NCI-H2029 (cell line): ENCODE results near the gene SLC16A6.
"Not testable (repeated sequence)": the region's sequence is repeated elsewhere in the genome, so short reads cannot be mapped to it uniquely, and the experiment has no call there.

Source experiments
- DNase-seq: peaks from one replicate; lab custom pipeline; 2025; lab: John Stamatoyannopoulos, UW

Gene SLC16A6

DNA sequence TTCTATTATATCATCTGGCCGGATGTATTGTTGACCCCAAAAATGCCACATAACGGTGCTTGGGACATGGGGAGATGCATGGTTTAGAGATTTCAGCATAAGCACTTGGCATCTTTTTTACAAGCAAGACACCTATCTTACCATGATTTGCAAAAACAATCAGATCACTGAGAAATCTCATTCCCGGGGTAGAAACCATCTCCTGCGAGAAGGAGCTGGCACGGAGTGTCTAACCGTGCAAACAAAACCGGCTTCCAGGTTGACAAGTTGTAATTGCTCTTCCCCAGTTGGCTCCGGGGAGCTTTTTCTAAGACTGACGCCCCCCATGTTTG, 1.0 kb downstream of the SLC16A6 start:
- DNase-seq = no peak

DNA sequence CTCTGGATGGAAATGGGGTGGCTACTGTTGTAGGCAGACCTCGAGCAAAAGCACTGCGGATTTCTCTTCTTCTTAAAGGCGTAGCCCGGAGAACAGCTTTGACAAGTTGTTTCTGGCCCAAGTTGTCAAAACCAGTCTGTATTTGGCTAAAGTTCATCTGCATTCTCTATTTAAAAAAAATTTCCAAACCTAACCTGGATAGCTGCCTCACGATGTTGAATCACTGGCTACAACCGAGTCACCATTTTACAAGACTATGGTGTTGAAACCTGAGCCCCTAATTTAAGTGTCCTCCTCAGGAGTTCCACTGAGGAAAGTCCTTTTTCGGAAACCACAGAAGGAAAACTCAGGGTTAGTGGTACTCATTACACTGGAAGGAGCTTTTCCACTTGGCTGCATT, 1.5 kb downstream of the SLC16A6 start:
- no peak for DNase-seq

GRCh38 chr17:68288804-68289203, 2.1 kb downstream of the SLC16A6 start:
- DNase-seq = no peak

- no peak for DNase-seq
Measured at GRCh38 chr17:68288375-68288774, 2.6 kb downstream of the SLC16A6 start.

DNA sequence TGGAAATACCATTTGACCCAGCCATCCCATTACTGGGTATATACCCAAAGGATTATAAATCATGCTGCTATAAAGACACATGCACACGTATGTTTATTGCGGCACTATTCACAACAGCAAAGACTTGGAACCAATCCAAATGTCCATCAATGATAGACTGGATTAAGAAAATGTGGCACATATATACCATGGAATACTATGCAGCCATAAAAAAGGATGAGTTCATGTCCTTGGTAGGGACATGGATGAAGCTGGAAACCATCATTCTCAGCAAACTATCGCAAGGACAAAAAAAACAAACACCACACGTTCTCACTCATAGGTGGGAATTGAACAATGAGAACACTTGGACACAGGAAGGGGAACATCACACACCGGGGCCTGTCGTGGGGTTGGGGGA, 9.0 kb downstream of the SLC16A6 start:
- DNase-seq = not testable (repeated sequence)

- no peak for DNase-seq
Measured at GRCh38 chr17:68277807-68278206, 13.1 kb downstream of the SLC16A6 start.

DNA sequence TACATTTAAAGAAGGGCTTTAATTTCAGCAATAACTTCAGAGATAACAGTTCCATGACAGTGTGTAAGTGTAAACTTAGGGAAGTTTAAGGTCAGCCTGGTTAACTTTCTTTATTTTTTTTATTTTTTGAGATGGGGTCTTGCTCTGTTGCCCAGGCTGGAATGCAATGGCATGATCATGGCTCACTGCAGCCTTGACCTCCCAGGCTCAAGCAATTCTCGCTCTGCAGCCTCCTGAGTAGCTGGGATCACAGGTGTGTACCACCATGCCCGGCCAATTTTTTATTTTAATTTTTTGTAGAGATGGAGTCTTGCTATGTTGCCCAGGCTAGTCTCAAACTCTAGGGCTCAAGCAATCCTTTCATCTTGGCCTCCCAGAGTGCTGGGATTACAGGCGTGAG, 14.6 kb downstream of the SLC16A6 start:
- DNase-seq = not testable (repeated sequence)

DNA sequence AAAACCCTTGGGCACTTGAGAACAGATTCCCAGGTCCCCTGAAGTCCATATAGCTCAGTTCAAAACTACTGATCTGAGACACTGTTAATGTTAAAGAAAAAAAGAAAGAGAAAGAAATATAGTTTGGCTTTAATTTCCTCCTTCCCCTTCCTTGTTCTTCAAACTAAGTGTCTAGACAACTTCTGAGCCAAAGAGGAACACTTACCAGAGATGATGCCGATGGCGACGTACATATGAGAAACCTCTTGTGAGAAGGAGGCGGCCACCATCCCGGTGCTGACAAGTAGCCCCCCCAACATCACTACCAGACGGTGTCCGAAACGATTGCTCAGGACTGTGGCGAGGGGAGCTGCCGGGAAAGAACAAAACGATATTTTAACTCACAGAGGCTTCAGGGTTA, 17.2 kb downstream of the SLC16A6 start:
- no peak for DNase-seq

GRCh38 chr17:68265833-68266232, 25.1 kb downstream of the SLC16A6 start:
- not testable (repeated sequence) for DNase-seq

- peak; percentile 1 for DNase-seq
Measured at GRCh38 chr17:68263101-68263681, 27.7 kb downstream of the SLC16A6 start.

DNA sequence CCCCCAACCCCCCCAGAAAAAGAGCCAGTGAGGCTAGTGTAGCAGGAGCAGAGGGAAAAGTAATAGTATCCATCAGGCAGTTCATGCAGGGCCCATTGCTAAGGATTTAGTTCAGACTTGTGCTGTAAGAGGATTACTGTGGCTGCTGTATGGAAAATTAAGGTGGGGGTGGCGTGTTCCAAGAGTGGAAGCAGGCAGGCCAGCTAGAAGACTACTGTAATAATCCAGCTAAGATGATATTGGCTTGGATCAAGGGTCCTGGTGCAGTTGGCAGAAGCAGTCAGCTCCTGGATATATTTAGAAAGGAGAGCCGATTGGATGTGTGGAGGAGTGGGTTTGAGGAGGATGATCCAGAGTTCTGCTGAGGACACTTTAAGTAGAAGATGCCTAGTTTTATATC, 28.5 kb downstream of the SLC16A6 start:
- not testable (repeated sequence) for DNase-seq

DNA sequence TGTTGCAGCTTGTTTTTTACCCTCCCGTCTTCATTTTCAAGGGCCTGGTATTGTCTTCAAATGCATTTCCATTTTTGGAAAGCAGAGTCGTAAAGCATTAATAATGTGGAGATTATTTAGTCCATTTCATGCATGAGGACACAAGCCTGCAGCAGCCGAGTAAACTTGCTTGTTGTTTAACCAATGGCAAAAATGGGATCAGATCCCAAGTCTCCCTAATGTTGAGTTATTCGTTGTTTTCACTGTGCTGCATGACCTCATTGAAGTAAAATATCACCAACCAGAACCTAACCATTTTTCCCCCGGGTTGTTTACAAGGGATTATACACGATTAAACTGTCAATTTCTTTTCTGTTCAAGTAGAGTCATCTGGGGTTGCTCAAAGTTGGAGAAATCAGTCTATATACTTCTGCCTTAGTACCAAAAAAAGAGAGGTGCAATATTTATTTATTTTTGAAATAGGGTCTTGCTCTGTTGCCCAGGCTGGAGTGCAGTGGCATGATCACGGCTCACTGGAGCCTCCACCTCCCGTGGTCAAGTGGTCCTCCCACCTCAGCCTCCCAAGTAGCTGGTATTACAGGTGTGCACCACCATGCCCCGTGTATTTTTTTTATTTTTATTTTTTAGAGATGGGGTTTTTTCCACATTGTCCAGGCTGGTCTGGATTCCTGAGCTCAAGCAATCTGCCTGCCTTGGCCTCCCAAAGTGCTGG, 30.7 kb downstream of the SLC16A6 start:
- DNase-seq = no peak

- DNase-seq = not testable (repeated sequence)
Measured at GRCh38 chr17:68259648-68259951, 31.3 kb downstream of the SLC16A6 start.

DNA sequence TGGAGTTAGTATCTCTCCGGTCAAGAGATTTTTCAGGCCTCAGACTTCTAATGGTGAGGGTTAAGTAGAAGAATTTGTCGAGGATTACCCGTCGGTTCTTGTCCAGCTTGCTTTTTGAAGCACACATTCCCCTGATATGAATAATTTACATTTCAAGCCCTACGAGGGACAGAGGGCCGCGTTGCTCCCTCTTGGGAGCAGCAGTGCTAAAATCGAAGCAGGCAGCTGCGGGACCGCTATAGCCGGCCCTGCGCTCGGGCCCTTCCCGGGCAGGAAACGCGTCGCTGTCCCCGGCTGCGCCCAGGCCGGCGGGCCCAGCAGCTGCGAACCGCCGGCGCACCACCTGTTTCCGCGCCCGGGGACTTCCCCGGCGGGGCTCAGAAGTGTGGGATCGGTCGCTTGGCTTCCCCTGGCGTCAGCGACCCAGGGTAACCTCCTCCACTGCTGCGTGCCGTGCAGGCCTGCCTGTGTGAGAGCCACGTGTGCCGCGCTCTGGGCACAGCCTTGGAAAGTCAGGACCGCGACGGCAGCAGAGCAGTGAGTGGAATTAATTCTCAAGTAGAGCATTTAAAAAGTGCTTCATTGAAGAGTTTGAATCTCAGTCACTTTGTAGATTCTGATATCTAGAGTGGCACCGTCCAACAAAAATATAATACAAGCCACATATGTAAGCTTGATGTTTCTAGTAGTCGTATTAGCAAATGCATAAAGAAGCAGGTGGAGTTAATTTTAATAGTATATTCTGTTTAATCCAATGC, 31.9 kb downstream of the SLC16A6 start:
- DNase-seq = peak; percentile 1

DNA sequence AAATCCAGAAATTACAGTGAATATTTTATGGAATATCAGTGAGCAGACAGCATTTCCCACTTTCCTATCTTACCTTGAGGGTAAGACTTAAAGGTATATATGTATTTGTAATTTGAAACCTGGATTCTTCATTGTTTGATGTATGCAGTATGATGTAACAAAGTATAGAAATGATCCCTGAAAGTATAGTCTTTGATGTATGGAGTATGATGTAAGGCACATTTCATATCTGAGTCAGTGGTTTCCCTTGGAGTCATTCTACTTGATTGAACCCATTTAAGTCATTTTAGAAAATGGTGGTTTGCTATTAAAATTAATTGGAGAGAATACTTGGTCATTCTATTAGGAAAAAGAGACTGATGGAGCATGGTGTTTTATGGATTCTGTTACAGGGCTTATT, 33.0 kb downstream of the SLC16A6 start:
- no peak for DNase-seq

- not testable (repeated sequence) for DNase-seq
Measured at GRCh38 chr17:68256701-68257100, 34.2 kb downstream of the SLC16A6 start.

- no peak for DNase-seq
Measured at GRCh38 chr17:68255731-68256538, 35.0 kb downstream of the SLC16A6 start.

DNA sequence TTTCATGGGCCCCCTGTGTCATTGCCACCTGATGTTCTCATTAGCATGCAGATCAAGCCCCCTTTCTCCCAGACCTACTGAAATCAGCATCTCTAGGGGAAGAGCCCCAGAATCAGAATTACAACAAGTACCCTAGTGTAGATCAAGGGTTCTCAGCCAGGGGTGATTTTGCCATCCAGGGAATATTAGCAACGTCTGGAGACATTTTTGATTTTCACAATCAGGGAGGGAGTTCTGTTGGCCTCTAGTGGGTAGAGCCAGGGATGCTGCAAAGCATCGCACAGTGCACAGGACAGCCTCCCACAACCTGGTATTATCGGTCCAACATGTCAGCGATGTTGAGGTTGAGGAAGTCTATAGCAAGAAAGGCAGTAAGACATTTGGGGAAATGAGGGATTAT, 35.8 kb downstream of the SLC16A6 start:
- no peak for DNase-seq

DNA sequence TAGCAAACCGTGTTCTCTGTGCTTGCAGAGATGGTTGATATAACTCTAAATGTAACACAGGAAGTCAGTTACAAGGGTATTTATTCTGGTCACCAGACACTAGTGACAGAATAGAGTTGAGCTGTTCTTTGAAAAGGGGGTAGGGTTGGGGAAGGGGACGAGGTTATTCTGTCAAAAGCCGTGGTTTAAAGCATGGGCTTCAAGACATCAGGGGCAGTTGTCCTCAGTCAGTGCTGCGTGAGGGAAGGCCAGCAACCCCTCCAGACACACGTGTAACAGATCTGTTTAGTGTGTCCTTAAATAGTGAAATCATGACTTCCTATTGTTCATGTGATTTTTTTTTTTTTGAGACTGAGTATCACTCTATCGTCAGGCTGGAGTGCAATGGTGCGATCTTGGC, 37.5 kb downstream of the SLC16A6 start:
- DNase-seq = not testable (repeated sequence)

GRCh38 chr17:68249354-68249765, 41.6 kb downstream of the SLC16A6 start:
- no peak for DNase-seq

GRCh38 chr17:68248891-68249290, 42.0 kb downstream of the SLC16A6 start:
- no peak for DNase-seq

- DNase-seq = peak; percentile 17
Measured at GRCh38 chr17:68248199-68248825, 42.6 kb downstream of the SLC16A6 start.
